GM11168 (cell line): ENCODE results near the gene HLA-DQA2.
"Not testable (repeated sequence)": the region's sequence is repeated elsewhere in the genome, so short reads cannot be mapped to it uniquely, and the experiment has no call there.

Experiments used
- in situ Hi-C: fragments of 300-500 bp; cut with MboI; formaldehyde crosslinking; loops from one replicate; pipeline ENCODE4 v1.12.0; 2022; ENCODE audit warnings: low sequenced_read_pairs; ENCODE audit not compliant: unreplicated experiment

The HLA-DQA2 gene

GRCh38 chr6:32741031-32741960 lies at the start of gene HLA-DQA2:
Gene HLA-DQA2 (plus strand): TSS chr6:32741391. CDS start chr6:32741444, 53 bp downstream.
- in situ Hi-C loops: no loop called here

DNA sequence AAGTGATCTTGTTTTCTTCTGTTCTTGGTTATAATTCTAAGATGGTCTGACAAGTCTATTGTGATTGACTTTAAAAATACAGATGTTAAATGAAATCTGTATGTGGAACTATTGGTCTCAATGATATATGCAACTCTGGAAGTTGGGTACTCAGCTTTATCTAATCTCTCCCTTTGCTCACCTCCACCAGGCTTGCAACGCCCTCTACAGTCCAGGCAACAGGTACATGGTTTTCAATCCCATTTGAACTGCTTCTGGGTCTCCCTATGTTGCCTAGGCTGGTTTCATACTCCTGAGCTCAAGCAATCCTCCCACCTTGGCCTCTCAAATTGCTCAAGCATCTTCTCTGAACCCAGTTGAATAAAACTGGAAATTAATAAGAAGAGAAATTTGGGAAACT lies 49.2 kb upstream of the HLA-DQA2 start:
- in situ Hi-C loops: loop anchor here (10.0 kb wide), 1 partner anchor 107 kb away; the partner anchor contains the start of gene HLA-DRB1

DNA sequence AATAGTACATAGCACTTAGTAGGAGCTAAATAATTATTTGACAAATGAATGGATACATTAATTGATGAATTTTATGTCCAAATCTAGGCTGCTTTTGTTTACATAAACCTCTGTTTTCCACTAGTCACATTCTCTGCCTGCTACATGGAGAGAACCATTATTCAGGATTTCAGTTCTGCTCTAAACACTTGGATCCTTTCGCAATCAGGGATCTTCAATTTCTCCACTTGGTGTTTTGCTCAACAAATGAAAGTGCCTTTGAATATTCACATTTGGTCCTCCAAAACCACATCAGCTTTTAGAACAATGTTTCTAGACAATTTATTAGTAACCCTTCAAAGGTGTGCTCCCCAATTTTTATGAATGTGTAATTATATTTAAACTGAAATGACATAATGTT lies 44.2 kb upstream of the HLA-DQA2 start:
- in situ Hi-C loops: loop anchor here (5.0 to 10.0 kb wide), 2 partner anchors 112 to 270 kb away; partner anchors contain the start of gene HLA-DRB1

- in situ Hi-C loops: no loop called here
These were observed 40.7 kb upstream of the HLA-DQA2 start for GRCh38 chr6:32700391-32701040.

GRCh38 chr6:32703347-32703746 lies 37.8 kb upstream of the HLA-DQA2 start:
- in situ Hi-C loops: no loop called here

GRCh38 chr6:32705164-32705563 lies 36.0 kb upstream of the HLA-DQA2 start:
- in situ Hi-C loops: not testable (repeated sequence)

- in situ Hi-C loops: loop anchor here (10.0 kb wide), 1 partner anchor 465 kb away; no protein-coding TSS in a partner anchor
These were observed 31.6 kb upstream of the HLA-DQA2 start for GRCh38 chr6:32709625-32710024.

- in situ Hi-C loops: loop anchor here (10.0 kb wide), 1 partner anchor 468 kb away; no protein-coding TSS in a partner anchor
These were observed 27.9 kb upstream of the HLA-DQA2 start for GRCh38 chr6:32713241-32713640.

GRCh38 chr6:32716396-32716795 lies 24.8 kb upstream of the HLA-DQA2 start:
- in situ Hi-C loops: loop anchor here (10.0 kb wide), 1 partner anchor 472 kb away; no protein-coding TSS in a partner anchor

DNA sequence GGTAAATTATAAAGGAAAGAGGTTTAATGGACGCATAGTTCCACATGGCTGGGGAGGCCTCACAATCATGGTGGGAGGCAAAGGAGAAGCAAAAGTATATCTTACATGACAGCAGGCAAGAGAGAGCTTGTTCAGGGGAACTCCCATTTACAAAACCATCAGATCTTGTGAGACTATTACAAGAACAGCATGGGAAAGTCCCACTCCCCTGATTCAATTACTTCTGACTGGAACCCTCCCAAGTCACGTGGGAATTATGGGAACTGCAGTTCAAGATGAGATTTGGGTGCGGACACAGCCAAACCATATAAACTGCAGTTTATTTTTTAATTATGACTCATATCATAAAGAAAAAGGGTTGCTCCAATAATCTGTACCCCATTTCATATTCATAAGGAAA lies 22.3 kb upstream of the HLA-DQA2 start:
- in situ Hi-C loops: loop anchor here (10.0 kb wide), 1 partner anchor 474 kb away; no protein-coding TSS in a partner anchor

DNA sequence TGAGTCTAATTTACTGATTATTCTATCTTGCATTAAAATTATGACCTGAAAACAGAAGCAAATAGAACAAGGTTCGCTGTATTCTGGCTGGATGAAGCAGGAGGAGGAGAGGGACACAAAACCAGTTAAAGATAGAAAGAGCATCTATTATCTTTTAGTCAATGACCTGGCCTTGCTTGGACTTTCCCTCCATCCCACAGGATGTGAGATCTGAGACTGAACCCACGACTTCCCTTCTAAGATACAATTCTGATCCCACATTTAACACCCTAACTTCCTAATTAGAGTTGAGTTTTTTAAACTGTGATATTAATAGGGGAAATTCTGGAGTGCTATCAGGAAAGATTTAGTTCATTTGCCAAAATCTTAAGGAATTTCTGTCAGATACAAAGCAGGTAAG lies 3.1 kb upstream of the HLA-DQA2 start:
- in situ Hi-C loops: no loop called here

DNA sequence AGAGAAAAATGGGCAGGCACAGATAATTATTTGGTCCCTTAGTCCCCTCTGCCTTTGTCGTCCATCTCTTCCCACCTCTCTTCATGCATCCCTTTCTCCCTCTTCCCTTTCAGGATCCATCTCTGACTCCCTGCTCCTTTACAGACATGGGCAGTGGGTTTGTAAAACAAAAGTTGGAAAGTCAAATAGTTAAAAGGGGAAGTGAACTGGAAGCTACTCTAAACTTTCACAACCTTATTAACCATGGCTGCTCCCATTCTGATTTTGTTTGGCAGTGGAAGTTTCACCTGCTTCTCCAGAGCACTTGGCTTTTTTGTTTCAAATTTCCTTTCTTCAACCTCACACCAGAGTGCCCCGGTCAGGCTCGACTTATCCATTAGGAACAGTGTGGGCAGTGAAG lies 1.2 kb downstream of the HLA-DQA2 start:
- in situ Hi-C loops: no loop called here

- in situ Hi-C loops: no loop called here
These were observed 3.6 kb downstream of the HLA-DQA2 start for GRCh38 chr6:32744776-32745175.

DNA sequence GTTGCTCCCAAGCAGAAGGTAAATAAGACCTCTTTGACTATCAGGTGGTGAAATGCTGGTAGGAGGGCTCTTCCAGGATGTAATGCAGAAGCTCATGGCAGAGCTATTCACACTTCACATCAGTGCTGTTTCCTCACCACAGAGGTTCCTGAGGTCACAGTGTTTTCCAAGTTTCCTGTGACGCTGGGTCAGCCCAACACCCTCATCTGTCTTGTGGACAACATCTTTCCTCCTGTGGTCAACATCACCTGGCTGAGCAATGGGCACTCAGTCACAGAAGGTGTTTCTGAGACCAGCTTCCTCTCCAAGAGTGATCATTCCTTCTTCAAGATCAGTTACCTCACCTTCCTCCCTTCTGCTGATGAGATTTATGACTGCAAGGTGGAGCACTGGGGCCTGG lies 4.5 kb downstream of the HLA-DQA2 start:
- in situ Hi-C loops: not testable (repeated sequence)

- in situ Hi-C loops: loop anchor here (25.0 kb wide), 1 partner anchor 690 kb away; no protein-coding TSS in a partner anchor
These were observed 11.4 kb downstream of the HLA-DQA2 start for GRCh38 chr6:32752580-32752979.

- in situ Hi-C loops: loop anchor here (25.0 kb wide), 1 partner anchor 697 kb away; no protein-coding TSS in a partner anchor
These were observed 18.5 kb downstream of the HLA-DQA2 start for GRCh38 chr6:32759669-32760068.

- in situ Hi-C loops: loop anchor here (25.0 kb wide), 1 partner anchor 699 kb away; no protein-coding TSS in a partner anchor
These were observed 19.9 kb downstream of the HLA-DQA2 start for GRCh38 chr6:32761072-32761471.

DNA sequence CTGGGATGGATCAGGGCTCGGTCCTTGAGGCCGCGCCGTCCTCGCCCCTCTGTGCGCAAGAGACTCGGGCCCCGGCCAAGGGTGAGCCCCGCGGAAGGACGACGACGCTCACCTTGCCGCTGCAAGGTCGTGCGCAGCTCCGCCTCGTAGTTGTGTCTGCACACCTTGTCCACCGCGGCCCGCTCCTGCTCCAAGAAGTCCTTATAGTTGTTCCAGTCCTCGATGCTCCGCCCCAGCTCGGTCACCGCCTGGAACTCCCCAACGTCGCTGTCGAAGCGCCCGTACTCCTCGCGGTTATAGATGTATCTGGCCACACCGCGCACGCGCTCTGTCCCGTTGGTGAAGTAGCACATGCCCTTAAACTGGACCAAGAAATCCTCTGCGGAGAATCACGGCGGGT lies 20.4 kb downstream of the HLA-DQA2 start:
- in situ Hi-C loops: loop anchor here (25.0 kb wide), 1 partner anchor 699 kb away; no protein-coding TSS in a partner anchor

DNA sequence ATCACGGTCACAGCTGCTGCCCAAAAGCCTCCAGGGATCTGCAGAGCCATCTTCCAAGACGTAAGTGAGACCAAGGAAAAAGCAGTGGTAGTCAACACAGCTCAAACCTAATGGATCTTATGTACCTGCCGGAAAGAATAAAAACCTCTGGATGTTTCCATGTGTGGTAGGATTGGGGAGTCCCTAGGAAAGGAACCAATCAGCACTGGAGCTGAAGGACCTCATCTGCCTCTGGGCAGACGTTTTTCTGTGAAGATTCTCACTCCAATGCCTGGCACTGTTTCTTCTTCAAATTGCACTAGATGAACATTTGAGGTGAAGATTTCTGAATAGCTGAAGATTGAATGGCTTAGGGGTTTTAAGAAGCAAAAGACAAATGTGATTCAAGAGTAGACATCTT lies 22.2 kb downstream of the HLA-DQA2 start, which contains the start of gene HLA-DQB2:
Gene HLA-DQB2 (minus strand): TSS at position 112 of the 400 bp plus-strand sequence. CDS start 62 bp downstream, at position 50.
- in situ Hi-C loops: loop anchor here (25.0 kb wide), 1 partner anchor 701 kb away; no protein-coding TSS in a partner anchor

DNA sequence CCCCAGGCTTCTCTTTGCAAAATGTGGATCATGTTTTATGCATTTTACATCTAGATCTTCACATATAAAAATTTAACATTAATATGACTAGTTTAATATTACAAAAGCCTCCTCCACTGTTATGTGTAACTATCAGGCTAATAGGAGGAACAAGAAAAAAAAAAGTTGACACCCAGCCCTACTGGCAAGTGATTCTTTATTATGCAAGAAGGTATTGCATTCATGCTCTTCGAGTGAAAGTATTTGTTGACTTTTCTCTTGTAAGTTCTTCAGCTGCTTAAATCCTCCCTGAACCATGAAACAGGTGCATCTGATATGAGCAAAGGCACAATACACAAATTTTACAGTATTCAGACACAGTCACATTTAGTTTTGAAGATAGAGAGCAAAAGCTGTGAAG lies 22.9 kb downstream of the HLA-DQA2 start:
- in situ Hi-C loops: loop anchor here (25.0 kb wide), 1 partner anchor 702 kb away; no protein-coding TSS in a partner anchor
